HepG2 (cell line): ENCODE results near the gene DNAJA2. TPM values are rescaled to one million over a fixed set of nuclear protein-coding genes. Genes with fewer than 3 reads are reported as not detected.
A peak's percentile ranks its signal among the peaks of the same experiment; 100 is the strongest.

Experiments used
- CC2D1A ChIP-seq: sonication (generic); formaldehyde crosslinking; IDR thresholded peaks from 2 replicates; pipeline ENCODE4 v1.8.1; 2023; ENCODE audit warnings: mild to moderate bottlenecking, missing genetic modification reagents
- DRAP1 ChIP-seq: IDR thresholded peaks from 2 replicates; pipeline ENCODE4 v1.6.1; 2016; ENCODE audit warnings: missing genetic modification reagents, missing compliant biosample characterization
- GMEB1 ChIP-seq: sonication (generic); formaldehyde crosslinking; IDR thresholded peaks from 2 replicates; pipeline ENCODE4 v1.5.1; 2020; ENCODE audit warnings: missing genetic modification reagents, mild to moderate bottlenecking, borderline replicate concordance
- HNF4A ChIP-seq: sonication (generic); formaldehyde crosslinking; IDR thresholded peaks from 2 replicates; pipeline ENCODE4 v1.4.0; 2020; ENCODE audit warnings: missing genetic modification reagents
- JARID2 ChIP-seq: sonication (generic); formaldehyde crosslinking; IDR thresholded peaks from 2 replicates; pipeline ENCODE4 v1.8.1; 2023; ENCODE audit warnings: missing genetic modification reagents, inconsistent platforms; ENCODE audit not compliant: insufficient replicate concordance
- NKX3-1 ChIP-seq: sonication (generic); formaldehyde crosslinking; IDR thresholded peaks from 2 replicates; pipeline ENCODE4 v1.5.0; 2020; ENCODE audit warnings: missing genetic modification reagents
- SOX6 ChIP-seq, 2 experiments: fragments of 450-650 bp in 1 of 2; sonication (generic) in 1 of 2; formaldehyde crosslinking in 1 of 2; IDR thresholded peaks; 2 replicates each; pipeline versions ENCODE4 v1.4.0 to v1.6.1; 2017 to 2020; ENCODE audit warnings: antibody characterized with exemption in 1 of 2, mild to moderate bottlenecking in 1 of 2, missing genetic modification reagents in 1 of 2
- YEATS2 ChIP-seq: sonication (generic); formaldehyde crosslinking; IDR thresholded peaks from 2 replicates; pipeline ENCODE4 v1.4.0; 2020; ENCODE audit warnings: missing genetic modification reagents, borderline replicate concordance
- ZFP1 ChIP-seq: IDR thresholded peaks from 2 replicates; pipeline ENCODE4 v1.6.1; 2016
- ZNF337 ChIP-seq: sonication (generic); formaldehyde crosslinking; IDR thresholded peaks from 2 replicates; pipeline ENCODE4 v1.5.1; 2020; ENCODE audit warnings: missing genetic modification reagents, low read depth, mild to moderate bottlenecking, borderline replicate concordance
- ZNF431 ChIP-seq: sonication (generic); formaldehyde crosslinking; IDR thresholded peaks from 2 replicates; pipeline ENCODE4 v1.9.0; 2022; ENCODE audit warnings: missing genetic modification reagents, low read depth, mild to moderate bottlenecking, borderline replicate concordance
- ZNF703 ChIP-seq: sonication (generic); formaldehyde crosslinking; IDR thresholded peaks from 2 replicates; pipeline ENCODE4 v1.5.1; 2020; ENCODE audit warnings: missing genetic modification reagents, mild to moderate bottlenecking, moderate library complexity, borderline replicate concordance
- ZNF792 ChIP-seq: IDR thresholded peaks from 2 replicates; pipeline ENCODE4 v1.6.1; 2016
- ZSCAN20 ChIP-seq: sonication (generic); formaldehyde crosslinking; IDR thresholded peaks from 2 replicates; pipeline ENCODE4 v1.4.0; 2020; ENCODE audit warnings: missing genetic modification reagents, mild to moderate bottlenecking, borderline replicate concordance
- polyA plus RNA-seq, 8 experiments: library from polyadenylated mRNA; depleted of rRNA in 3 of 8; stranded (reverse) in 7 of 8; unstranded in 1 of 8; fragments of >200 nt; fragmentation: Illumina TruSeq in 4 of 8; extraction: Trizol in 4 of 8; gene quantifications; 2 replicates each; pipeline versions ENCODE4 v1.2.1 to v1.2.3, GENCODE V29; 2011 to 2016; ENCODE audit warnings: low read depth in 4 of 8, missing spikeins in 1 of 8, mixed read lengths in 1 of 8; ENCODE audit not compliant: insufficient read depth in 1 of 8
- total RNA-seq, 5 experiments: library from RNA; depleted of rRNA; stranded (reverse); fragments of >200 nt; fragmentation: Illumina TruSeq; extraction: Trizol; gene quantifications; 2 replicates each; pipeline ENCODE4 v1.2.3, GENCODE V29; 2016; ENCODE audit warnings: low read depth in 1 of 5
- TF ChIP-seq, protein P1 (sequence below): sonication (generic); formaldehyde crosslinking; IDR thresholded peaks from 2 replicates; pipeline ENCODE4 v1.5.0; 2020; ENCODE audit warnings: mild to moderate bottlenecking, missing genetic modification reagents, borderline replicate concordance
- TF ChIP-seq, protein P2 (sequence below): sonication (generic); formaldehyde crosslinking; IDR thresholded peaks from 2 replicates; pipeline ENCODE4 v1.8.1; 2023; ENCODE audit warnings: missing genetic modification reagents, inconsistent platforms, borderline replicate concordance
- TF ChIP-seq, protein P3 (sequence below): sonication (generic); formaldehyde crosslinking; IDR thresholded peaks from 2 replicates; pipeline ENCODE4 v1.4.0; 2020; ENCODE audit warnings: missing genetic modification reagents, borderline replicate concordance

Gene DNAJA2
- total and polyA plus RNA-seq, 2 of the 13 experiments (the other 11 are each of a cell fraction or from before 2014, with no cell fraction given): 25.4 to 176 TPM

- TF ChIP-seq, protein P1, sequence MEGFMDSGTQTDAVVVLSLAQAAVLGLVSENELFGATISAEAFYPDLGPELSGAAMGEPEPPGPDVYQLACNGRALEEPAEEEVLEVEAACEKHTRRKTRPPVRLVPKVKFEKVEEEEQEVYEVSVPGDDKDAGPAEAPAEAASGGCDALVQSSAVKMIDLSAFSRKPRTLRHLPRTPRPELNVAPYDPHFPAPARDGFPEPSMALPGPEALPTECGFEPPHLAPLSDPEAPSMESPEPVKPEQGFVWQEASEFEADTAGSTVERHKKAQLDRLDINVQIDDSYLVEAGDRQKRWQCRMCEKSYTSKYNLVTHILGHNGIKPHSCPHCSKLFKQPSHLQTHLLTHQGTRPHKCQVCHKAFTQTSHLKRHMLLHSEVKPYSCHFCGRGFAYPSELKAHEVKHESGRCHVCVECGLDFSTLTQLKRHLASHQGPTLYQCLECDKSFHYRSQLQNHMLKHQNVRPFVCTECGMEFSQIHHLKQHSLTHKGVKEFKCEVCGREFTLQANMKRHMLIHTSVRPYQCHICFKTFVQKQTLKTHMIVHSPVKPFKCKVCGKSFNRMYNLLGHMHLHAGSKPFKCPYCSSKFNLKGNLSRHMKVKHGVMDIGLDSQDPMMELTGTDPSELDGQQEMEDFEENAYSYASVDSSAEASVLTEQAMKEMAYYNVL (CRISPR knock-in tag): peak; percentile 85; the same call in 1 of the 2 replicates
- TF ChIP-seq NKX3-1 (CRISPR knock-in tag) (no peak), JARID2 (no peak), GMEB1 (no peak; the same call in 1 of the 2 replicates), HNF4A (peak; percentile 88), ZNF792 (peak; percentile 83), ZNF431 (CRISPR knock-in tag) (peak; percentile 92; the same call in 1 of the 2 replicates), CC2D1A (CRISPR knock-in tag) (no peak), DRAP1 (CRISPR knock-in tag) (peak; percentile 46; the same call in 1 of the 2 replicates), ZSCAN20 (CRISPR knock-in tag) (no peak), ZFP1 (CRISPR knock-in tag) (peak; percentile 62; the same call in 1 of the 2 replicates), ZNF337 (CRISPR knock-in tag) (no peak), YEATS2 (CRISPR knock-in tag) (peak; percentile 67; the same call in 1 of the 2 replicates), SOX6 (IDR thresholded peaks at IDR 0.05) (no peak), SOX6 (CRISPR knock-in tag; IDR thresholded peaks at IDR 0.05) (peak; percentile 94), ZNF703 (CRISPR knock-in tag) (0 out of 2 replicates have a peak, but pooled peaks have one; percentile 74)
- TF ChIP-seq, protein P2, sequence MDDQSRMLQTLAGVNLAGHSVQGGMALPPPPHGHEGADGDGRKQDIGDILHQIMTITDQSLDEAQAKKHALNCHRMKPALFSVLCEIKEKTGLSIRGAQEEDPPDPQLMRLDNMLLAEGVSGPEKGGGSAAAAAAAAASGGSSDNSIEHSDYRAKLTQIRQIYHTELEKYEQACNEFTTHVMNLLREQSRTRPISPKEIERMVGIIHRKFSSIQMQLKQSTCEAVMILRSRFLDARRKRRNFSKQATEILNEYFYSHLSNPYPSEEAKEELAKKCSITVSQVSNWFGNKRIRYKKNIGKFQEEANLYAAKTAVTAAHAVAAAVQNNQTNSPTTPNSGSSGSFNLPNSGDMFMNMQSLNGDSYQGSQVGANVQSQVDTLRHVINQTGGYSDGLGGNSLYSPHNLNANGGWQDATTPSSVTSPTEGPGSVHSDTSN (CRISPR knock-in tag): no peak
- TF ChIP-seq, protein P3, sequence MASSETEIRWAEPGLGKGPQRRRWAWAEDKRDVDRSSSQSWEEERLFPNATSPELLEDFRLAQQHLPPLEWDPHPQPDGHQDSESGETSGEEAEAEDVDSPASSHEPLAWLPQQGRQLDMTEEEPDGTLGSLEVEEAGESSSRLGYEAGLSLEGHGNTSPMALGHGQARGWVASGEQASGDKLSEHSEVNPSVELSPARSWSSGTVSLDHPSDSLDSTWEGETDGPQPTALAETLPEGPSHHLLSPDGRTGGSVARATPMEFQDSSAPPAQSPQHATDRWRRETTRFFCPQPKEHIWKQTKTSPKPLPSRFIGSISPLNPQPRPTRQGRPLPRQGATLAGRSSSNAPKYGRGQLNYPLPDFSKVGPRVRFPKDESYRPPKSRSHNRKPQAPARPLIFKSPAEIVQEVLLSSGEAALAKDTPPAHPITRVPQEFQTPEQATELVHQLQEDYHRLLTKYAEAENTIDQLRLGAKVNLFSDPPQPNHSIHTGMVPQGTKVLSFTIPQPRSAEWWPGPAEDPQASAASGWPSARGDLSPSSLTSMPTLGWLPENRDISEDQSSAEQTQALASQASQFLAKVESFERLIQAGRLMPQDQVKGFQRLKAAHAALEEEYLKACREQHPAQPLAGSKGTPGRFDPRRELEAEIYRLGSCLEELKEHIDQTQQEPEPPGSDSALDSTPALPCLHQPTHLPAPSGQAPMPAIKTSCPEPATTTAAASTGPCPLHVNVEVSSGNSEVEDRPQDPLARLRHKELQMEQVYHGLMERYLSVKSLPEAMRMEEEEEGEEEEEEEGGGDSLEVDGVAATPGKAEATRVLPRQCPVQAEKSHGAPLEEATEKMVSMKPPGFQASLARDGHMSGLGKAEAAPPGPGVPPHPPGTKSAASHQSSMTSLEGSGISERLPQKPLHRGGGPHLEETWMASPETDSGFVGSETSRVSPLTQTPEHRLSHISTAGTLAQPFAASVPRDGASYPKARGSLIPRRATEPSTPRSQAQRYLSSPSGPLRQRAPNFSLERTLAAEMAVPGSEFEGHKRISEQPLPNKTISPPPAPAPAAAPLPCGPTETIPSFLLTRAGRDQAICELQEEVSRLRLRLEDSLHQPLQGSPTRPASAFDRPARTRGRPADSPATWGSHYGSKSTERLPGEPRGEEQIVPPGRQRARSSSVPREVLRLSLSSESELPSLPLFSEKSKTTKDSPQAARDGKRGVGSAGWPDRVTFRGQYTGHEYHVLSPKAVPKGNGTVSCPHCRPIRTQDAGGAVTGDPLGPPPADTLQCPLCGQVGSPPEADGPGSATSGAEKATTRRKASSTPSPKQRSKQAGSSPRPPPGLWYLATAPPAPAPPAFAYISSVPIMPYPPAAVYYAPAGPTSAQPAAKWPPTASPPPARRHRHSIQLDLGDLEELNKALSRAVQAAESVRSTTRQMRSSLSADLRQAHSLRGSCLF (CRISPR knock-in tag): no peak
Measured at GRCh38 chr16:46918905-46919792, 54.3 kb downstream of the DNAJA2 start (continued).
